Ishikawa (cell line): ENCODE results near the gene EFNB1.

Experiments used
- CEBPB ChIP-seq: IDR thresholded peaks from 2 replicates; pipeline ENCODE4 v1.6.1; 2012
- CREB1 ChIP-seq: IDR thresholded peaks from 2 replicates; pipeline ENCODE4 v1.6.1; 2012; ENCODE audit warnings: low read depth
- EGR1 ChIP-seq: IDR thresholded peaks from 2 replicates; pipeline ENCODE4 v1.6.1; 2012
- EP300 ChIP-seq: IDR thresholded peaks from 2 replicates; pipeline ENCODE4 v1.6.1; 2012; ENCODE audit warnings: borderline replicate concordance
- FOXM1 ChIP-seq: IDR thresholded peaks from 2 replicates; pipeline ENCODE4 v1.6.1; 2012; ENCODE audit warnings: low read depth, borderline replicate concordance
- NFIC ChIP-seq: IDR thresholded peaks from 2 replicates; pipeline ENCODE4 v1.6.1; 2012
- RAD21 ChIP-seq: IDR thresholded peaks from 2 replicates; pipeline ENCODE4 v1.6.1; 2012; ENCODE audit warnings: low read depth
- TAF1 ChIP-seq: IDR thresholded peaks from 2 replicates; pipeline ENCODE4 v1.6.1; 2012; ENCODE audit warnings: low read depth, mild to moderate bottlenecking
- TCF12 ChIP-seq: IDR thresholded peaks from 2 replicates; pipeline ENCODE4 v1.6.1; 2012; ENCODE audit warnings: low read depth
- TEAD4 ChIP-seq: IDR thresholded peaks from 2 replicates; pipeline ENCODE4 v1.6.1; 2012
- YY1 ChIP-seq: IDR thresholded peaks from 2 replicates; pipeline ENCODE4 v1.6.1; 2012; ENCODE audit warnings: low read depth
- ZBTB7A ChIP-seq: IDR thresholded peaks from 2 replicates; pipeline ENCODE4 v1.6.1; 2012; ENCODE audit warnings: low read depth
- TF ChIP-seq, protein P1 (sequence below): IDR thresholded peaks from 2 replicates; pipeline ENCODE4 v1.6.1; 2012
- TF ChIP-seq, protein P2 (sequence below): IDR thresholded peaks from 2 replicates; pipeline ENCODE4 v1.6.1; 2012; ENCODE audit warnings: low read depth, mild to moderate bottlenecking
- TF ChIP-seq, protein P3 (sequence below): IDR thresholded peaks from 2 replicates; pipeline ENCODE4 v1.6.1; 2012

The EFNB1 gene

DNA sequence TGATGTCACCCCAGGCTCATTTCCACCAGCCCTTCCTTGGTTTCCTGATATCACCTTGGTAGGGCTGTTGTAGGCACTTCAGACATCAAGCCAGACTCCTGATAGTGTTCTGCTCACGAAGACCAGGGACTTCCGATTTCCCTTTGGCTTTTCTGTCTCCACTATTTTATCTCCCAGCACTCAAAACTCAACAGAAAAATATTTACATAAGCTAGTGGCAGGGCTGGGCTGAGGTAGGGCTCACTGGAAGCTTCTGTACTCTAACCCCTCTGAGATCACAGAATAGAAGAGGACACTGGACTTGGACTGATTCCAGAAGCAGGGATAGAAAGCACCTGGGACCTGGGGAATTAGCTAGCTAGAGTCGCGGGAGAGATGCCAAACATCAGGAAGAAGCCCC lies 34.4 kb upstream of the EFNB1 start:
- TF ChIP-seq NFIC: no peak
- TF ChIP-seq CEBPB: no peak
- no peak for TF ChIP-seq TCF12
- TF ChIP-seq, protein P1, sequence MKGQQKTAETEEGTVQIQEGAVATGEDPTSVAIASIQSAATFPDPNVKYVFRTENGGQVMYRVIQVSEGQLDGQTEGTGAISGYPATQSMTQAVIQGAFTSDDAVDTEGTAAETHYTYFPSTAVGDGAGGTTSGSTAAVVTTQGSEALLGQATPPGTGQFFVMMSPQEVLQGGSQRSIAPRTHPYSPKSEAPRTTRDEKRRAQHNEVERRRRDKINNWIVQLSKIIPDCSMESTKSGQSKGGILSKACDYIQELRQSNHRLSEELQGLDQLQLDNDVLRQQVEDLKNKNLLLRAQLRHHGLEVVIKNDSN: no peak
- TF ChIP-seq, protein P2, sequence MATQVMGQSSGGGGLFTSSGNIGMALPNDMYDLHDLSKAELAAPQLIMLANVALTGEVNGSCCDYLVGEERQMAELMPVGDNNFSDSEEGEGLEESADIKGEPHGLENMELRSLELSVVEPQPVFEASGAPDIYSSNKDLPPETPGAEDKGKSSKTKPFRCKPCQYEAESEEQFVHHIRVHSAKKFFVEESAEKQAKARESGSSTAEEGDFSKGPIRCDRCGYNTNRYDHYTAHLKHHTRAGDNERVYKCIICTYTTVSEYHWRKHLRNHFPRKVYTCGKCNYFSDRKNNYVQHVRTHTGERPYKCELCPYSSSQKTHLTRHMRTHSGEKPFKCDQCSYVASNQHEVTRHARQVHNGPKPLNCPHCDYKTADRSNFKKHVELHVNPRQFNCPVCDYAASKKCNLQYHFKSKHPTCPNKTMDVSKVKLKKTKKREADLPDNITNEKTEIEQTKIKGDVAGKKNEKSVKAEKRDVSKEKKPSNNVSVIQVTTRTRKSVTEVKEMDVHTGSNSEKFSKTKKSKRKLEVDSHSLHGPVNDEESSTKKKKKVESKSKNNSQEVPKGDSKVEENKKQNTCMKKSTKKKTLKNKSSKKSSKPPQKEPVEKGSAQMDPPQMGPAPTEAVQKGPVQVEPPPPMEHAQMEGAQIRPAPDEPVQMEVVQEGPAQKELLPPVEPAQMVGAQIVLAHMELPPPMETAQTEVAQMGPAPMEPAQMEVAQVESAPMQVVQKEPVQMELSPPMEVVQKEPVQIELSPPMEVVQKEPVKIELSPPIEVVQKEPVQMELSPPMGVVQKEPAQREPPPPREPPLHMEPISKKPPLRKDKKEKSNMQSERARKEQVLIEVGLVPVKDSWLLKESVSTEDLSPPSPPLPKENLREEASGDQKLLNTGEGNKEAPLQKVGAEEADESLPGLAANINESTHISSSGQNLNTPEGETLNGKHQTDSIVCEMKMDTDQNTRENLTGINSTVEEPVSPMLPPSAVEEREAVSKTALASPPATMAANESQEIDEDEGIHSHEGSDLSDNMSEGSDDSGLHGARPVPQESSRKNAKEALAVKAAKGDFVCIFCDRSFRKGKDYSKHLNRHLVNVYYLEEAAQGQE: no peak
- TF ChIP-seq EP300: no peak
- TF ChIP-seq ZBTB7A: no peak
- TF ChIP-seq, protein P3, sequence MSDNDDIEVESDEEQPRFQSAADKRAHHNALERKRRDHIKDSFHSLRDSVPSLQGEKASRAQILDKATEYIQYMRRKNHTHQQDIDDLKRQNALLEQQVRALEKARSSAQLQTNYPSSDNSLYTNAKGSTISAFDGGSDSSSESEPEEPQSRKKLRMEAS: no peak
- no peak for TF ChIP-seq RAD21
- no peak for TF ChIP-seq FOXM1
- TF ChIP-seq YY1: no peak

DNA sequence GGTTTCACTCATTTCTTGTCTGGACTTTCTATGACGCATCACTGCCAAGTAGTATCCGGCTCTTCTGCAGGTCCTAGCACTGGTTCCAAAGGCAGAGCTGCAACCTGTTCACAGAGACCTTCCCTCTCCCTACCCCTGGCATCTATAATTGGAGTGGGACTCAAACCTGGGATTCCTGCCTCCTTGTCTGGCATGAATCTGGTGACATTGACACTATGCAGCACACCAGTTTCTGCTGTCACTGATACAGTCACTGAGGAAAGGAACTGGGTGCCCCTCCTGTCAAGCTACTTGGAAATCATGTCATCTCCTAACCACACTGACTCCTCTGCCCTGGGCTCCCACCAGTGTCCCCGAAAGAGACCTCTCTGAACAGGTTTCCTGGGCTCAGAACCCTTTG lies 33.1 kb upstream of the EFNB1 start:
- TF ChIP-seq, protein P1: no peak
- TF ChIP-seq EGR1: no peak
- TF ChIP-seq TAF1: no peak
- TF ChIP-seq NFIC: no peak
- no peak for TF ChIP-seq TEAD4

DNA sequence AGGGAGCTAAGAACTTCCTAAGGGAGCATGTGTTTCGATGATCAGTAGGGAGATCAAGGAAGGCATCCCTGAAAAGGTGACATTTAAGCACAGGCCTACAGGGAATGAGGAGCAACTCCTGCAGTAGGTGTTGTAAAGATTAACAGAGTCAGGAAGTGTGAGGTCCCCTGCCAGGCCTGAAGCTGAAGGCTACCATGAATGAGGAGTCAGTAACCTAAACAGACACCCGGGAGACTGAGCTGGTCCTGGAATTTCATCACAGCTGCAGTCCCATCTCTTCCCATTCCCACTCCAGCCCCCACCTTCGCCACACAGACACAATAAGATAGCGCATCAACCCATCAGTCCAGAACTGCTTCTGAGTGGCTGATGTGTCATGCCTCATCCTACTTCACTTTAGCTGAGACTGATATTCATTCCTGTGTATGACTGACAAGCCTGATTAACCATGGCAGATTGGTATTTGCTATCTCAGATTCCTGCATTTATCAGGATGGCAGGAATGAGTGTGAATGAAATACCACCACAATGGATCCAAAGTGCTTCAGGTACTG lies 27.0 kb upstream of the EFNB1 start:
- TF ChIP-seq ZBTB7A: no peak
- no peak for TF ChIP-seq EP300
- TF ChIP-seq RAD21: no peak
- no peak for TF ChIP-seq TCF12
- TF ChIP-seq, protein P2: no peak
- no peak for TF ChIP-seq CEBPB
- no peak for TF ChIP-seq TEAD4

DNA sequence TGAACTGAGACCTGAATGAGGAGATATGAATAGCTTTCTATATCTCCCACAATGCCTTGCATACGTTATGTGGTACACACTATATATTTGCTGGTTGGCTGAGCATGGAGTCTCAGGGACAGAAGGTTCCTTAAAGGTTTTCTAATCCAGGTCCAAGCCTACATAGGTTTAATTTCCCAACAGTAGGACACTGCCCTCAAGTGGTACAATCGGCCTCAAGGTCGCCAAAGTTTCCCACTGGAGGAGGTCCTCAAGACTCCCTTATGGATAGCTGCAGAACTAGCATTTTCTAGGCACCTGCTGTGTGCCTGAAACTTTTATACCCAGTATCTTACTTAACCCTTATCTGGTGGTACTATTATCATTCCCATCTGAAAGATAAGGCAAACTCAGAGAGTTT lies 21.0 kb upstream of the EFNB1 start:
- TF ChIP-seq RAD21 (peak; percentile 57), TCF12 (no peak)

DNA sequence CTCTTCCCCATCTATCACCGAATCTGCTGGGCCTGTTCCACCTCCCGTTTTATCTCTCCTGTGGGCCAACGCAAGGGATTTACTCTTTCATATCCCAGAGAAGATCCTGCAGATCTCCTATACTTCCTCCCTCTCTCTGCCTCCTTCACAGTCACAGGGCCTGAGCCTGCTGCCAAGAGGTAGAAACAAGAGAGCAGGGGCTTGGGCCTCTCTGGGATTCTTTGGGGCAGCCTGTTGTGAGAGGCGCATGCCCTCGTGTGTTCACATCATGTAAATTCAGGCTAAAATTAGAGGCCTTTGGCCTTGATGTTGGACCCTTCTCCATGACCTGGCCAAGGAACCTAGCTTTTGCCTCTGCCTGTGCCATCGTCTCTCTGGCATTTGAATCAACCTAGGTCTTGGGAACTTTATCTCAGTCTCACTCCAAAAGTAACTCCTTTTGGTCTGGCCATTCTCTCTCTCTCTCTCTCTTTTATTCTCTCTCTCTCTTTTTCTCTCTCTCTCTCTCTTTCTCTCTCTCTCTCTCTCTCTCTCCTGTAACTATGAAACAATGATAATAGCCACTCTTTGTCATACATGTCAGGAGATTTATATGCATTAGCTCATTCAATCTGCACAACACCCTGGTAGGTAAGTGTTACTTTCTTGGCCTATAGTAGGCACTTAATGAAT lies 20.0 kb upstream of the EFNB1 start:
- TF ChIP-seq EGR1 (no peak), TCF12 (no peak), EP300 (no peak), FOXM1 (no peak), YY1 (no peak), CEBPB (no peak), TAF1 (no peak), RAD21 (no peak), NFIC (no peak), TEAD4 (no peak), CREB1 (no peak), ZBTB7A (no peak)
- TF ChIP-seq, protein P2: no peak
- TF ChIP-seq, protein P3: no peak
